AG04450 (cell line): ENCODE results near the gene TNRC6A. TPM values are rescaled to one million over a fixed set of nuclear protein-coding genes. Genes with fewer than 3 reads are reported as not detected.
A peak's percentile ranks its signal among the peaks of the same experiment; 100 is the strongest.

ENCODE experiments used
- CTCF ChIA-PET: fragments of 300-600, 350-600 bp; formaldehyde crosslinking; extraction: SDS; loops from one replicate; lab custom pipeline; 2022; ENCODE audit warnings: antibody characterized with exemption, inconsistent platforms; lab: Charles Lee
- POLR2A ChIA-PET: fragments of 350-600 bp; formaldehyde crosslinking; extraction: SDS; loops from one replicate; lab custom pipeline; 2021; ENCODE audit warnings: antibody characterized with exemption, inconsistent platforms; lab: Yijun Ruan, JAX
- DNase-seq: peaks from one replicate; pipeline ENCODE4 v3.0.0-alpha.2; 2011; ENCODE audit warnings: low read depth, low spot score
- H3K27ac ChIP-seq: one replicate; pipeline ENCODE4 v1.5.1; 2012; ENCODE audit warnings: low read depth, low read length, control low read depth
- H3K27me3 ChIP-seq: one replicate; pipeline ENCODE4 v1.6.0; 2012; ENCODE audit warnings: low read length; ENCODE audit not compliant: control insufficient read depth, insufficient read depth
- H3K4me3 ChIP-seq: 2 replicates; pipeline ENCODE4 v1.5.1; 2011; ENCODE audit warnings: mild to moderate bottlenecking, low read depth, low read length, control low read depth
- H3K9me3 ChIP-seq: 2 replicates; pipeline ENCODE4 v1.5.1; 2012; ENCODE audit warnings: low read length; ENCODE audit not compliant: control insufficient read depth, insufficient read depth
- CTCF ChIP-seq: IDR thresholded peaks from 2 replicates; pipeline ENCODE4 v1.5.1; 2011; ENCODE audit warnings: low read depth, low read length, control low read depth, inconsistent platforms
- polyA plus RNA-seq: library from polyadenylated mRNA; depleted of rRNA; stranded (reverse); fragments of >200 nt; gene quantifications from 2 replicates; pipeline ENCODE4 v1.2.3, GENCODE V29; 2011

The TNRC6A gene
- polyA plus RNA-seq, 1 experiment: 76.2 TPM

- ChIA-PET POLR2A (no interaction called here), CTCF (no interaction called here)
- TF ChIP-seq CTCF: no peak
- Histone ChIP-seq H3K4me3 (no peak overlapping the region), H3K27me3 (no peaks in the 10 kb centered on the region), H3K27ac (no peak overlapping the region), H3K9me3 (no peaks in the 10 kb centered on the region)
- no peak for DNase-seq
Observed at GRCh38 chr16:24718967-24719521, 10.4 kb upstream of the TNRC6A start.

- POLR2A ChIA-PET: no interaction called here
- DNase-seq: no peak
Observed at GRCh38 chr16:24721830-24722238, 7.6 kb upstream of the TNRC6A start.

GRCh38 chr16:24723663-24724062 lies 5.8 kb upstream of the TNRC6A start:
- H3K27ac ChIP-seq: no peak overlapping the region
- no peak for TF ChIP-seq CTCF
- no peak for DNase-seq
- H3K4me3 ChIP-seq: no peak overlapping the region
- H3K27me3 ChIP-seq: no peaks in the 10 kb centered on the region
- ChIA-PET CTCF (interaction anchor here (0.5 kb wide), 1 partner anchor 23 kb away, joined by 3 read pairs; no protein-coding TSS in a partner anchor), POLR2A (no interaction called here)
- no peaks in the 10 kb centered on the region for H3K9me3 ChIP-seq

More at GRCh38 chr16:24721830-24722238, 7.6 kb upstream of the TNRC6A start:
- Histone ChIP-seq H3K27me3 (no peaks in the 10 kb centered on the region), H3K4me3 (no peak overlapping the region), H3K27ac (no peak overlapping the region), H3K9me3 (no peaks in the 10 kb centered on the region)
- CTCF ChIA-PET: no interaction called here
- TF ChIP-seq CTCF: no peak

GRCh38 chr16:24728011-24728410 lies 1.4 kb upstream of the TNRC6A start:
- DNase-seq: no peak
- Histone ChIP-seq H3K4me3 (no peak overlapping the region), H3K9me3 (no peaks in the 10 kb centered on the region; the same call in 1 of the 2 replicates), H3K27ac (no peak overlapping the region), H3K27me3 (no peaks in the 10 kb centered on the region)
- CTCF ChIA-PET: interaction anchor here (1.0 kb wide), 1 partner anchor 20 kb away, joined by 3 read pairs; no protein-coding TSS in a partner anchor
- no peak for TF ChIP-seq CTCF
- POLR2A ChIA-PET: no interaction called here

GRCh38 chr16:24728891-24729242 lies 584 bp upstream of the TNRC6A start:
- ChIA-PET POLR2A (no interaction called here), CTCF (interaction anchor here (0.5 to 1.0 kb wide), 2 partner anchors 21 to 116 kb away, joined by 3 to 11 read pairs; no protein-coding TSS in a partner anchor)
- Histone ChIP-seq H3K9me3 (no peaks in the 10 kb centered on the region; the same call in 1 of the 2 replicates), H3K27ac (peak overlapping the region; percentile 91), H3K27me3 (no peaks in the 10 kb centered on the region), H3K4me3 (peak overlapping the region; percentile 87)
- no peak for DNase-seq
- no peak for TF ChIP-seq CTCF
